SK-N-SH (cell line): ENCODE measurements around the gene OR5L1. TPM values are rescaled to one million over a fixed set of nuclear protein-coding genes. Genes with fewer than 3 reads are reported as not detected.

Source experiments
- CTCF ChIA-PET: fragments of 300-600, 350-600 bp; formaldehyde crosslinking; extraction: SDS; loops from one replicate; lab custom pipeline; 2021; lab: Yijun Ruan, JAX
- POLR2A ChIA-PET: fragments of 350-600 bp; sonication (Branson Sonifier 250); formaldehyde crosslinking; extraction: SDS; loops from one replicate; lab custom pipeline; 2020; ENCODE audit warnings: antibody characterized with exemption, inconsistent platforms; lab: Yijun Ruan, JAX
- DNase-seq: peaks from one replicate; pipeline ENCODE4 v3.0.0; 2012
- H2AFZ ChIP-seq: fragments of 200-600 bp; sonication (generic); 2 replicates; pipeline ENCODE4 v1.8.1; 2016; ENCODE audit warnings: antibody characterized with exemption, mild to moderate bottlenecking, low read depth
- H3F3A ChIP-seq: fragments of 200-600 bp; sonication (generic); replicated peaks from 2 replicates; pipeline ENCODE3; 2016; ENCODE audit warnings: antibody characterized with exemption, mild to moderate bottlenecking; ENCODE audit not compliant: insufficient read depth
- H3K27ac ChIP-seq, 2 experiments: fragments of 200-500 bp in 1 of 2; fragments of 200-600 bp in 1 of 2; sonication (Bioruptor generic) in 1 of 2; sonication (generic), shearing (Covaris generic) in 1 of 2; 2 replicates each; pipeline versions ENCODE4 v1.5.1 to v1.6.1; 2014 to 2016; ENCODE audit warnings: low read depth in 2 of 2, inconsistent platforms in 1 of 2, low read length in 1 of 2, mild to moderate bottlenecking in 1 of 2, mixed read lengths in 1 of 2
- H3K27me3 ChIP-seq: fragments of 200-600 bp; sonication (generic), shearing (Covaris generic); 2 replicates; pipeline ENCODE4 v1.6.1; 2016; ENCODE audit warnings: mixed run types; ENCODE audit not compliant: insufficient read depth
- H3K36me3 ChIP-seq, 2 experiments: fragments of 200-500 bp in 1 of 2; fragments of 200-600 bp in 1 of 2; sonication (Bioruptor generic) in 1 of 2; sonication (generic) in 1 of 2; replicated peaks in 1 of 2; 2 replicates each; pipeline versions ENCODE3 to v1.5.1; 2014 to 2016; ENCODE audit warnings: low read length in 1 of 2, mild to moderate bottlenecking in 1 of 2; ENCODE audit not compliant: insufficient read depth in 2 of 2, control insufficient read depth in 1 of 2
- H3K4me1 ChIP-seq, 2 experiments: fragments of 200-500 bp in 1 of 2; fragments of 200-600 bp in 1 of 2; sonication (Bioruptor generic) in 1 of 2; sonication (generic), shearing (Covaris generic) in 1 of 2; 2 replicates each; pipeline versions ENCODE4 v1.5.1 to v1.6.1; 2014 to 2016; ENCODE audit warnings: low read depth in 1 of 2, low read length in 1 of 2, mixed run types in 1 of 2; ENCODE audit not compliant: insufficient read depth in 2 of 2, control insufficient read depth in 1 of 2
- H3K4me2 ChIP-seq: fragments of 200-600 bp; sonication (generic), shearing (Covaris generic); 2 replicates; pipeline ENCODE4 v1.6.1; 2017; ENCODE audit warnings: mixed run types
- H3K4me3 ChIP-seq, 2 experiments: fragments of 200-500 bp in 1 of 2; fragments of 200-600 bp in 1 of 2; sonication (Bioruptor generic) in 1 of 2; sonication (generic), shearing (Covaris generic) in 1 of 2; 2 replicates each; pipeline versions ENCODE4 v1.5.1 to v1.8.1; 2014 to 2016; ENCODE audit warnings: low read depth in 2 of 2, inconsistent platforms in 1 of 2, low read length in 1 of 2, mild to moderate bottlenecking in 1 of 2, mixed read lengths in 1 of 2, moderate library complexity in 1 of 2
- H3K79me2 ChIP-seq: fragments of 200-600 bp; sonication (generic); 2 replicates; pipeline ENCODE4 v1.8.1; 2017; ENCODE audit warnings: mild to moderate bottlenecking; ENCODE audit not compliant: insufficient read depth
- H3K9ac ChIP-seq: fragments of 200-600 bp; sonication (generic); 2 replicates; pipeline ENCODE4 v1.6.1; 2017; ENCODE audit warnings: mixed run types
- H3K9me2 ChIP-seq: fragments of 200-600 bp; sonication (generic); 2 replicates; pipeline ENCODE4 v1.6.1; 2017; ENCODE audit warnings: mixed run types
- H3K9me3 ChIP-seq: fragments of 200-600 bp; sonication (generic); 2 replicates; pipeline ENCODE4 v1.6.1; 2017; ENCODE audit warnings: mixed run types, mild to moderate bottlenecking, moderate library complexity
- H4K20me1 ChIP-seq: fragments of 200-600 bp; sonication (generic); 2 replicates; pipeline ENCODE4 v1.6.1; 2017; ENCODE audit warnings: mild to moderate bottlenecking, mixed run types; ENCODE audit not compliant: insufficient read depth
- CHD2 ChIP-seq: fragments of 150-350 bp; IDR thresholded peaks from 2 replicates; pipeline ENCODE4 v1.6.1; 2018; ENCODE audit warnings: low read length; ENCODE audit not compliant: partially characterized antibody
- ELF1 ChIP-seq: IDR thresholded peaks from 2 replicates; pipeline ENCODE4 v1.4.0; 2012
- EP300 ChIP-seq, 2 experiments: IDR thresholded peaks; 2 replicates each; pipeline versions ENCODE4 v1.4.0 to v1.6.1; 2012; ENCODE audit warnings: borderline replicate concordance in 1 of 2, low read depth in 1 of 2, low read length in 1 of 2
- FOSL2 ChIP-seq: IDR thresholded peaks from 2 replicates; pipeline ENCODE4 v1.4.0; 2012; ENCODE audit warnings: low read depth, mild to moderate bottlenecking, moderate library complexity, borderline replicate concordance
- FOXJ3 ChIP-seq: sonication (generic); formaldehyde crosslinking; IDR thresholded peaks from 2 replicates; pipeline ENCODE4 v1.5.1; 2020; ENCODE audit warnings: mild to moderate bottlenecking, missing genetic modification reagents
- GABPA ChIP-seq: IDR thresholded peaks from 2 replicates; pipeline ENCODE4 v1.4.0; 2012; ENCODE audit warnings: low read depth, mild to moderate bottlenecking
- GATA2 ChIP-seq: sonication (generic); formaldehyde crosslinking; IDR thresholded peaks from 2 replicates; pipeline ENCODE4 v1.5.0; 2020; ENCODE audit warnings: mild to moderate bottlenecking, missing genetic modification reagents
- JUND ChIP-seq: IDR thresholded peaks from 2 replicates; pipeline ENCODE4 v1.4.0; 2012
- NFIC ChIP-seq: IDR thresholded peaks from 2 replicates; pipeline ENCODE4 v1.4.0; 2012; ENCODE audit warnings: borderline replicate concordance
- POLR2AphosphoS5 ChIP-seq: IDR thresholded peaks from 2 replicates; pipeline ENCODE4 v1.6.1; 2012; ENCODE audit warnings: low read depth, low read length
- RAD21 ChIP-seq: IDR thresholded peaks from 2 replicates; pipeline ENCODE4 v1.6.1; 2012; ENCODE audit warnings: mild to moderate bottlenecking, low read length
- RCOR1 ChIP-seq: fragments of 150-350 bp; IDR thresholded peaks from 2 replicates; pipeline ENCODE4 v1.6.1; 2017; ENCODE audit warnings: antibody characterized with exemption, low read length
- RFX5 ChIP-seq: IDR thresholded peaks from 2 replicates; pipeline ENCODE4 v1.6.1; 2012; ENCODE audit warnings: mild to moderate bottlenecking, improper control_type of control experiment, low read length
- SIN3A ChIP-seq: IDR thresholded peaks from 2 replicates; pipeline ENCODE4 v1.6.1; 2012; ENCODE audit warnings: low read depth, mild to moderate bottlenecking, low read length, moderate library complexity, borderline replicate concordance
- SMC3 ChIP-seq: IDR thresholded peaks from 2 replicates; pipeline ENCODE4 v1.6.1; 2012; ENCODE audit warnings: low read depth, low read length, improper control_type of control experiment
- TCF12 ChIP-seq: IDR thresholded peaks from 2 replicates; pipeline ENCODE4 v1.4.0; 2012
- WGBS: methylation state at CpG from one replicate; pipeline ENCODE4 v1.1.6; 2017; ENCODE audit warnings: low lambda C conversion rate; 5-methylcytosine and 5-hydroxymethylcytosine counted together
- polyA plus RNA-seq, 3 experiments: library from polyadenylated mRNA; depleted of rRNA; stranded (reverse); fragments of >200 nt; gene quantifications; 2 replicates each; pipeline ENCODE4 v1.2.3, GENCODE V29; 2012
- TF ChIP-seq, protein P1 (sequence below): IDR thresholded peaks from 2 replicates; pipeline ENCODE4; 2012
- TF ChIP-seq, protein P2 (sequence below): IDR thresholded peaks from 2 replicates; pipeline ENCODE4 v1.4.0; 2012; ENCODE audit warnings: low read depth
- TF ChIP-seq, protein P3 (sequence below): IDR thresholded peaks from 2 replicates; pipeline ENCODE4 v1.4.0; 2012; ENCODE audit warnings: low read depth, borderline replicate concordance
- TF ChIP-seq, protein P4 (sequence below): IDR thresholded peaks from 2 replicates; pipeline ENCODE4 v1.4.0; 2012; ENCODE audit warnings: low read depth, borderline replicate concordance

OR5L1 gene
- not detected in 2 replicates for polyA plus RNA-seq (2012; rRNA removed)
- polyA plus RNA-seq (2012; cell fraction: cytosol; rRNA removed) = not detected in 2 replicates
- not detected in 2 replicates for polyA plus RNA-seq (2012; cell fraction: nucleus; rRNA removed)

- Histone ChIP-seq H3K9me2 (no peaks in the 10 kb centered on the region), H3K4me1 (no peaks in the 10 kb centered on the region), H3K27ac (no peak within 1 kb of the TSS), H3K4me2 (no peak within 1 kb of the TSS), H3K9me3 (no peaks in the 10 kb centered on the region), H3K27me3 (no peaks in the 10 kb centered on the region), H3K79me2 (no peaks in the 10 kb centered on the region), H4K20me1 (no peaks in the 10 kb centered on the region), H2AFZ (no peak within 1 kb of the TSS), H3F3A (no peaks in the 10 kb centered on the region), H3K36me3 (no peaks in the 10 kb centered on the region), H3K9ac (no peak within 1 kb of the TSS), H3K4me3 (no peak within 1 kb of the TSS)
- POLR2A ChIA-PET = no interaction called here
- 2% methylated on average over 1 of the region's 1 CpG for WGBS
- DNase-seq = no peak
- TF ChIP-seq JUND = no peak
- TF ChIP-seq FOXJ3 (CRISPR knock-in tag) = no peak
- no peak for TF ChIP-seq NFIC
- TF ChIP-seq RCOR1 = no peak
- no peak for TF ChIP-seq RAD21
- TF ChIP-seq EP300 (IDR thresholded peaks at IDR 0.05; ENCODE audit: borderline replicate concordance in 1 of 2, low read depth in 1 of 2, low read length in 1 of 2) = no peak
- CTCF ChIA-PET = no interaction called here
These were observed at the start of gene OR5L1 for GRCh38 chr11:55811067-55811466. OR5L1 (plus strand) TSS chr11:55811367; CDS start chr11:55811467, 100 bp downstream.

GRCh38 chr11:55773138-55773537, 38.0 kb upstream of the OR5L1 start, which contains the start of gene OR5D13:
OR5D13 (plus strand) TSS chr11:55773438; CDS start chr11:55773438, 0 bp downstream.
- Histone ChIP-seq H3K9ac (no peak within 1 kb of the TSS), H3K4me1 (no peaks in the 10 kb centered on the region), H2AFZ (no peak within 1 kb of the TSS), H3K27me3 (no peaks in the 10 kb centered on the region), H3K9me2 (no peaks in the 10 kb centered on the region), H3K36me3 (no peaks in the 10 kb centered on the region), H3K27ac (no peak within 1 kb of the TSS), H3F3A (no peaks in the 10 kb centered on the region), H4K20me1 (no peaks in the 10 kb centered on the region), H3K9me3 (no peaks in the 10 kb centered on the region), H3K79me2 (no peaks in the 10 kb centered on the region), H3K4me2 (no peak within 1 kb of the TSS), H3K4me3 (no peak within 1 kb of the TSS)
- CTCF ChIA-PET = no interaction called here
- TF ChIP-seq GATA2 (CRISPR knock-in tag) (no peak), RCOR1 (no peak), CHD2 (no peak), SMC3 (no peak), FOXJ3 (CRISPR knock-in tag) (no peak), FOSL2 (no peak), POLR2AphosphoS5 (no peak), NFIC (no peak), TCF12 (no peak)
- TF ChIP-seq, protein P1, sequence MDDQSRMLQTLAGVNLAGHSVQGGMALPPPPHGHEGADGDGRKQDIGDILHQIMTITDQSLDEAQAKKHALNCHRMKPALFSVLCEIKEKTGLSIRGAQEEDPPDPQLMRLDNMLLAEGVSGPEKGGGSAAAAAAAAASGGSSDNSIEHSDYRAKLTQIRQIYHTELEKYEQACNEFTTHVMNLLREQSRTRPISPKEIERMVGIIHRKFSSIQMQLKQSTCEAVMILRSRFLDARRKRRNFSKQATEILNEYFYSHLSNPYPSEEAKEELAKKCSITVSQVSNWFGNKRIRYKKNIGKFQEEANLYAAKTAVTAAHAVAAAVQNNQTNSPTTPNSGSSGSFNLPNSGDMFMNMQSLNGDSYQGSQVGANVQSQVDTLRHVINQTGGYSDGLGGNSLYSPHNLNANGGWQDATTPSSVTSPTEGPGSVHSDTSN = no peak
- POLR2A ChIA-PET = no interaction called here
- no peak for DNase-seq

- TF ChIP-seq TCF12 (no peak), EP300 (IDR thresholded peaks at IDR 0.05; ENCODE audit: borderline replicate concordance in 1 of 2, low read depth in 1 of 2, low read length in 1 of 2) (no peak), ELF1 (no peak), SIN3A (no peak), CHD2 (no peak), POLR2AphosphoS5 (no peak), GABPA (no peak), RFX5 (no peak)
- TF ChIP-seq, protein P2, sequence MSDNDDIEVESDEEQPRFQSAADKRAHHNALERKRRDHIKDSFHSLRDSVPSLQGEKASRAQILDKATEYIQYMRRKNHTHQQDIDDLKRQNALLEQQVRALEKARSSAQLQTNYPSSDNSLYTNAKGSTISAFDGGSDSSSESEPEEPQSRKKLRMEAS = no peak
- TF ChIP-seq, protein P3, sequence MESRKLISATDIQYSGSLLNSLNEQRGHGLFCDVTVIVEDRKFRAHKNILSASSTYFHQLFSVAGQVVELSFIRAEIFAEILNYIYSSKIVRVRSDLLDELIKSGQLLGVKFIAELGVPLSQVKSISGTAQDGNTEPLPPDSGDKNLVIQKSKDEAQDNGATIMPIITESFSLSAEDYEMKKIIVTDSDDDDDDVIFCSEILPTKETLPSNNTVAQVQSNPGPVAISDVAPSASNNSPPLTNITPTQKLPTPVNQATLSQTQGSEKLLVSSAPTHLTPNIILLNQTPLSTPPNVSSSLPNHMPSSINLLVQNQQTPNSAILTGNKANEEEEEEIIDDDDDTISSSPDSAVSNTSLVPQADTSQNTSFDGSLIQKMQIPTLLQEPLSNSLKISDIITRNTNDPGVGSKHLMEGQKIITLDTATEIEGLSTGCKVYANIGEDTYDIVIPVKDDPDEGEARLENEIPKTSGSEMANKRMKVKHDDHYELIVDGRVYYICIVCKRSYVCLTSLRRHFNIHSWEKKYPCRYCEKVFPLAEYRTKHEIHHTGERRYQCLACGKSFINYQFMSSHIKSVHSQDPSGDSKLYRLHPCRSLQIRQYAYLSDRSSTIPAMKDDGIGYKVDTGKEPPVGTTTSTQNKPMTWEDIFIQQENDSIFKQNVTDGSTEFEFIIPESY = no peak
- TF ChIP-seq, protein P4, sequence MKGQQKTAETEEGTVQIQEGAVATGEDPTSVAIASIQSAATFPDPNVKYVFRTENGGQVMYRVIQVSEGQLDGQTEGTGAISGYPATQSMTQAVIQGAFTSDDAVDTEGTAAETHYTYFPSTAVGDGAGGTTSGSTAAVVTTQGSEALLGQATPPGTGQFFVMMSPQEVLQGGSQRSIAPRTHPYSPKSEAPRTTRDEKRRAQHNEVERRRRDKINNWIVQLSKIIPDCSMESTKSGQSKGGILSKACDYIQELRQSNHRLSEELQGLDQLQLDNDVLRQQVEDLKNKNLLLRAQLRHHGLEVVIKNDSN = no peak
- POLR2A ChIA-PET = no interaction called here
- Histone ChIP-seq H3K27me3 (no peaks in the 10 kb centered on the region), H3K79me2 (no peaks in the 10 kb centered on the region), H2AFZ (no peak overlapping the region), H3K9ac (no peak overlapping the region), H3K36me3 (no peaks in the 10 kb centered on the region), H3K9me2 (no peaks in the 10 kb centered on the region), H3K4me2 (no peak overlapping the region), H4K20me1 (no peaks in the 10 kb centered on the region), H3K9me3 (no peaks in the 10 kb centered on the region), H3F3A (no peaks in the 10 kb centered on the region), H3K4me3 (no peak overlapping the region), H3K27ac (no peak overlapping the region), H3K4me1 (no peaks in the 10 kb centered on the region)
- DNase-seq = no peak
- WGBS = 2% methylated on average over 1 of the region's 1 CpG
- CTCF ChIA-PET = no interaction called here
These were observed 19.6 kb upstream of the OR5L1 start for GRCh38 chr11:55791606-55792005.
